GM18505 (cell line): ENCODE results near the gene TGIF2.

Experiments
- ATAC-seq: cut with Tn5 transposase; IDR thresholded peaks from one replicate; pipeline ENCODE4 v1.9.1; 2021; ENCODE audit not compliant: unreplicated experiment
- POLR2A ChIP-seq: IDR thresholded peaks from 4 replicates; pipeline ENCODE4 v1.6.1; 2011; ENCODE audit warnings: borderline replicate concordance; ENCODE audit not compliant: insufficient read depth, insufficient read length; ENCODE audit errors: extremely low read depth

The TGIF2 gene

GRCh38 chr20:36542516-36543183, 30.7 kb upstream of the TGIF2 start:
- TF ChIP-seq POLR2A, result no peak
- no peak for ATAC-seq

GRCh38 chr20:36543184-36544133, 29.9 kb upstream of the TGIF2 start:
- ATAC-seq, result no peak

GRCh38 chr20:36544134-36545018, 29.0 kb upstream of the TGIF2 start:
- TF ChIP-seq POLR2A, result no peak
- no peak for ATAC-seq

More at GRCh38 chr20:36543184-36544133, 29.9 kb upstream of the TGIF2 start:
- TF ChIP-seq POLR2A, result no peak

GRCh38 chr20:36546111-36546736, 27.2 kb upstream of the TGIF2 start:
- no peak for ATAC-seq
- TF ChIP-seq POLR2A, result no peak

GRCh38 chr20:36547186-36548005, 26.0 kb upstream of the TGIF2 start:
- TF ChIP-seq POLR2A, result no peak
- no peak for ATAC-seq

- TF ChIP-seq POLR2A, result no peak
- ATAC-seq, result no peak
Observed at GRCh38 chr20:36548006-36548315, 25.4 kb upstream of the TGIF2 start.

- ATAC-seq, result no peak
- no peak for TF ChIP-seq POLR2A
Observed at GRCh38 chr20:36548704-36549627, 24.4 kb upstream of the TGIF2 start.

- TF ChIP-seq POLR2A, result no peak
- ATAC-seq, result no peak
Observed at GRCh38 chr20:36549628-36549941, 23.8 kb upstream of the TGIF2 start.

GRCh38 chr20:36549942-36550789, 23.2 kb upstream of the TGIF2 start:
- no peak for ATAC-seq
- TF ChIP-seq POLR2A, result no peak

- ATAC-seq, result no peak
- TF ChIP-seq POLR2A, result no peak
Observed at GRCh38 chr20:36550790-36551299, 22.6 kb upstream of the TGIF2 start.
